Adrenal gland (tissue), 5 donors: ENCODE measurements around the gene PRKCE.

ENCODE experiments used
- POLR2A ChIP-seq, 2 donors: fragments of 450-650 bp; IDR thresholded peaks; one replicate each; pipeline ENCODE4 v1.6.1; 2017; ENCODE audit warnings: antibody characterized with exemption in 2 of 2, mild to moderate bottlenecking in 2 of 2, moderate library complexity in 1 of 2
- TF ChIP-seq, protein P1 (sequence below), 6 experiments: fragments of 450-650 bp in 4 of 6; fragments of 200-600 bp in 2 of 6; sonication (generic) in 1 of 6; IDR thresholded peaks; 1 replicate in 5 of 6; 2 replicates in 1 of 6; pipeline versions ENCODE4 v1.5.1 to v1.8.0; 2016 to 2021; ENCODE audit warnings: antibody characterized with exemption in 6 of 6, mild to moderate bottlenecking in 2 of 6, moderate library complexity in 1 of 6
- donor health status: DM: no; HTN: no; CAD: no.

DNA sequence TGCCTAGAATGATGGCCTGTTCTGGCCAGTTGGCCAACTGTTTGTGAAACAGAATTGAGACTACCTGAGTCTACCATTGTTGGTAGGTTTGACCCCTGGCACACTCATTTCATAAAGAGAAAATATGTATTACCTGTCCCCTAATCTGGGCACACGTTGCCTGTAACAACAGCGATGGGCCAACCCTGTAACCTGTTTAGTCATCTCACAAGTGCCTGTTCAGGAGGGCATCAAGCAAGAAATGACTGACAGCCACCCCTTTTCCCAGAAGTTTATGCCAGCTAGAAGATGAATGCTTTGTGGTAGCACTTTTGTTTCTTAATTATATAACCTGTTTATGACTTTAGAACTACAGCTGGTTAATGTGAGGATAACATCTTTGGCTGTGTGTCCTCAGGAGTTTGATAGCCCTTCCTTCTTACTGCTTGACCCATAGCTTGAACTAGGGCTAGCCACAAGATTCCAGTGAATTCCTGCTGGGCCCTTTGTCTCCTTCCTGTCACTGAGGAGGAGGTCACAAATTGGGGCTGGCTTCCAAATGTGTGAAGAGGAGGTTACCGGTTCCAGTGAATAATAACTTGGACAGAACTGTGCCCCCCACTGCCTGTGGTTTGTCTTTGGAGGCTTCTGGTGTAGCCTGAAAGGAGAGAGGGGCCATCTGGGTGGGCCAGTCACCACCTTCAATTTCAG, 371.8 kb downstream of the PRKCE start:
- TF ChIP-seq, protein P1, sequence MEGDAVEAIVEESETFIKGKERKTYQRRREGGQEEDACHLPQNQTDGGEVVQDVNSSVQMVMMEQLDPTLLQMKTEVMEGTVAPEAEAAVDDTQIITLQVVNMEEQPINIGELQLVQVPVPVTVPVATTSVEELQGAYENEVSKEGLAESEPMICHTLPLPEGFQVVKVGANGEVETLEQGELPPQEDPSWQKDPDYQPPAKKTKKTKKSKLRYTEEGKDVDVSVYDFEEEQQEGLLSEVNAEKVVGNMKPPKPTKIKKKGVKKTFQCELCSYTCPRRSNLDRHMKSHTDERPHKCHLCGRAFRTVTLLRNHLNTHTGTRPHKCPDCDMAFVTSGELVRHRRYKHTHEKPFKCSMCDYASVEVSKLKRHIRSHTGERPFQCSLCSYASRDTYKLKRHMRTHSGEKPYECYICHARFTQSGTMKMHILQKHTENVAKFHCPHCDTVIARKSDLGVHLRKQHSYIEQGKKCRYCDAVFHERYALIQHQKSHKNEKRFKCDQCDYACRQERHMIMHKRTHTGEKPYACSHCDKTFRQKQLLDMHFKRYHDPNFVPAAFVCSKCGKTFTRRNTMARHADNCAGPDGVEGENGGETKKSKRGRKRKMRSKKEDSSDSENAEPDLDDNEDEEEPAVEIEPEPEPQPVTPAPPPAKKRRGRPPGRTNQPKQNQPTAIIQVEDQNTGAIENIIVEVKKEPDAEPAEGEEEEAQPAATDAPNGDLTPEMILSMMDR (IDR thresholded peaks at IDR 0.05): no peak
- no peak for TF ChIP-seq POLR2A (IDR thresholded peaks at IDR 0.05)
